Measurements from ENCODE around the gene STK32B.
"Not testable (repeated sequence)": the region's sequence is repeated elsewhere in the genome, so short reads cannot be mapped to it uniquely, and the experiment has no call there.

STK32B gene

GRCh38 chr4:5055411-5055810, 4.1 kb downstream of the STK32B start:
- no peak overlapping the region for H2AFZ ChIP-seq (ENCODE audit: insufficient read depth, low read length, poor library complexity)
- H3K18ac ChIP-seq (ENCODE audit: low read length): no peak overlapping the region
- no peaks in the 10 kb centered on the region for H3K79me2 ChIP-seq (ENCODE audit: control insufficient read depth, insufficient read depth, low read length, poor library complexity)
- H3K27me3 ChIP-seq (ENCODE audit: insufficient read depth, low read length): peaks cover 25% of the 10 kb centered on the region
- no peaks in the 10 kb centered on the region for H3K9me3 ChIP-seq (ENCODE audit: insufficient read depth, low read depth, low read length)
- no peak overlapping the region for H3K4ac ChIP-seq (ENCODE audit: low read depth, low read length)
- H4K12ac ChIP-seq (ENCODE audit: low read depth, low read length): no peak overlapping the region
- no peak overlapping the region for H3K9ac ChIP-seq (ENCODE audit: low read length)
- H4K91ac ChIP-seq (ENCODE audit: low read depth, low read length): no peak overlapping the region
- H3K36me3 ChIP-seq (ENCODE audit: control insufficient read depth in 1 of 2, insufficient read depth in 2 of 2, low read length in 2 of 2): no peaks in the 10 kb centered on the region
- no peak overlapping the region for H3K27ac ChIP-seq (ENCODE audit: low read depth, low read length)
- no peak overlapping the region for H3K4me2 ChIP-seq (ENCODE audit: low read length)
- DNase-seq: no peak
- no peak overlapping the region for H2AK5ac ChIP-seq (ENCODE audit: low read length)
- no peak overlapping the region for H3K4me3 ChIP-seq (ENCODE audit: low read depth, low read length)
- no peaks in the 10 kb centered on the region for H3K79me1 ChIP-seq (ENCODE audit: low read length)
- H3K14ac ChIP-seq (ENCODE audit: low read length): no peak overlapping the region
- H2BK120ac ChIP-seq (ENCODE audit: insufficient read depth, low read length, poor library complexity): no peak overlapping the region
- no peak overlapping the region for H3K23ac ChIP-seq (ENCODE audit: low read length)
- WGBS (ENCODE audit: extremely low coverage, insufficient coverage, insufficient read length): no CpG with 5 or more reads among the region's 5 CpGs
- no peak overlapping the region for H2BK12ac ChIP-seq (ENCODE audit: low read length)
- peaks cover 7 to 9% of the 10 kb centered on the region in 2 experiments for H3K4me1 ChIP-seq (ENCODE audit: control insufficient read depth in 1 of 2, insufficient read depth in 2 of 2, low read length in 2 of 2)
- no peak overlapping the region for H2BK5ac ChIP-seq (ENCODE audit: low read depth, low read length, poor library complexity)
- no peak overlapping the region for H4K8ac ChIP-seq (ENCODE audit: low read depth, low read length)

- H3K23ac ChIP-seq (ENCODE audit: low read length): no peak overlapping the region
- H3K27ac ChIP-seq (ENCODE audit: low read depth, low read length): no peak overlapping the region
- no peak overlapping the region for H3K4ac ChIP-seq (ENCODE audit: low read depth, low read length)
- H2AK5ac ChIP-seq (ENCODE audit: low read length): no peak overlapping the region
- H3K9ac ChIP-seq (ENCODE audit: low read length): no peak overlapping the region
- no peak overlapping the region for H3K18ac ChIP-seq (ENCODE audit: low read length)
- H2BK12ac ChIP-seq (ENCODE audit: low read length): no peak overlapping the region
- no peak overlapping the region for H3K14ac ChIP-seq (ENCODE audit: low read length)
- no peaks in the 10 kb centered on the region for H3K79me1 ChIP-seq (ENCODE audit: low read length)
- no peak overlapping the region for H4K12ac ChIP-seq (ENCODE audit: low read depth, low read length)
- DNase-seq: no peak
- no CpG with 5 or more reads among the region's 3 CpGs for WGBS (ENCODE audit: extremely low coverage, insufficient coverage, insufficient read length)
- no peaks in the 10 kb centered on the region for H3K4me1 ChIP-seq (ENCODE audit: control insufficient read depth in 1 of 2, insufficient read depth in 2 of 2, low read length in 2 of 2)
- no peak overlapping the region for H3K4me2 ChIP-seq (ENCODE audit: low read length)
- H3K36me3 ChIP-seq (ENCODE audit: control insufficient read depth in 1 of 2, insufficient read depth in 2 of 2, low read length in 2 of 2): no peaks in the 10 kb centered on the region
- no peak overlapping the region for H2BK120ac ChIP-seq (ENCODE audit: insufficient read depth, low read length, poor library complexity)
- H3K79me2 ChIP-seq (ENCODE audit: control insufficient read depth, insufficient read depth, low read length, poor library complexity): no peaks in the 10 kb centered on the region
- peaks cover 3% of the 10 kb centered on the region for H3K9me3 ChIP-seq (ENCODE audit: insufficient read depth, low read depth, low read length)
- no peak overlapping the region for H3K4me3 ChIP-seq (ENCODE audit: low read depth, low read length)
- H4K8ac ChIP-seq (ENCODE audit: low read depth, low read length): no peak overlapping the region
- no peak overlapping the region for H4K91ac ChIP-seq (ENCODE audit: low read depth, low read length)
- H2AFZ ChIP-seq (ENCODE audit: insufficient read depth, low read length, poor library complexity): no peak overlapping the region
- H2BK5ac ChIP-seq (ENCODE audit: low read depth, low read length, poor library complexity): no peak overlapping the region
- no peaks in the 10 kb centered on the region for H3K27me3 ChIP-seq (ENCODE audit: insufficient read depth, low read length)
Measured at GRCh38 chr4:5066101-5066500, 14.8 kb downstream of the STK32B start.

- H4K8ac ChIP-seq (ENCODE audit: low read depth, low read length); H4K12ac ChIP-seq (ENCODE audit: low read depth, low read length); H3K27me3 ChIP-seq (ENCODE audit: insufficient read depth, low read length); H3K9ac ChIP-seq (ENCODE audit: low read length); H2BK5ac ChIP-seq (ENCODE audit: low read depth, low read length, poor library complexity); H3K23ac ChIP-seq (ENCODE audit: low read length); H3K9me3 ChIP-seq (ENCODE audit: insufficient read depth, low read depth, low read length); H2AK5ac ChIP-seq (ENCODE audit: low read length); H3K4me3 ChIP-seq (ENCODE audit: low read depth, low read length); H3K27ac ChIP-seq (ENCODE audit: low read depth, low read length); H3K14ac ChIP-seq (ENCODE audit: low read length); H3K36me3 ChIP-seq (ENCODE audit: control insufficient read depth in 1 of 2, insufficient read depth in 2 of 2, low read length in 2 of 2); H3K79me2 ChIP-seq (ENCODE audit: control insufficient read depth, insufficient read depth, low read length, poor library complexity); H3K4me1 ChIP-seq (ENCODE audit: control insufficient read depth in 1 of 2, insufficient read depth in 2 of 2, low read length in 2 of 2); H3K4me2 ChIP-seq (ENCODE audit: low read length); H3K4ac ChIP-seq (ENCODE audit: low read depth, low read length); H2BK120ac ChIP-seq (ENCODE audit: insufficient read depth, low read length, poor library complexity); H3K18ac ChIP-seq (ENCODE audit: low read length); H2BK12ac ChIP-seq (ENCODE audit: low read length); H3K79me1 ChIP-seq (ENCODE audit: low read length); H4K91ac ChIP-seq (ENCODE audit: low read depth, low read length); H2AFZ ChIP-seq (ENCODE audit: insufficient read depth, low read length, poor library complexity); DNase-seq: not testable (repeated sequence)
- no CpG with 5 or more reads among the region's 3 CpGs for WGBS (ENCODE audit: extremely low coverage, insufficient coverage, insufficient read length)
Measured at GRCh38 chr4:5066968-5067367, 15.7 kb downstream of the STK32B start.

- no peak overlapping the region for H3K9ac ChIP-seq (ENCODE audit: low read length)
Measured at GRCh38 chr4:5067908-5068307, 16.6 kb downstream of the STK32B start.

More at GRCh38 chr4:5067908-5068307, 16.6 kb downstream of the STK32B start:
- no CpG with 5 or more reads among the region's 3 CpGs for WGBS (ENCODE audit: extremely low coverage, insufficient coverage, insufficient read length)
- no peak for DNase-seq
- Histone ChIP-seq H3K27ac (ENCODE audit: low read depth, low read length) (no peak overlapping the region), H3K4me2 (ENCODE audit: low read length) (no peak overlapping the region), H2AFZ (ENCODE audit: insufficient read depth, low read length, poor library complexity) (no peak overlapping the region), H3K36me3 (ENCODE audit: control insufficient read depth in 1 of 2, insufficient read depth in 2 of 2, low read length in 2 of 2) (no peaks in the 10 kb centered on the region), H3K27me3 (ENCODE audit: insufficient read depth, low read length) (no peaks in the 10 kb centered on the region), H3K4ac (ENCODE audit: low read depth, low read length) (no peak overlapping the region), H3K9me3 (ENCODE audit: insufficient read depth, low read depth, low read length) (peaks cover 3% of the 10 kb centered on the region), H3K4me1 (ENCODE audit: control insufficient read depth in 1 of 2, insufficient read depth in 2 of 2, low read length in 2 of 2) (no peaks in the 10 kb centered on the region), H3K79me1 (ENCODE audit: low read length) (no peaks in the 10 kb centered on the region), H3K79me2 (ENCODE audit: control insufficient read depth, insufficient read depth, low read length, poor library complexity) (no peaks in the 10 kb centered on the region), H3K18ac (ENCODE audit: low read length) (no peak overlapping the region), H3K4me3 (ENCODE audit: low read depth, low read length) (no peak overlapping the region), H2AK5ac (ENCODE audit: low read length) (no peak overlapping the region), H3K14ac (ENCODE audit: low read length) (no peak overlapping the region), H4K12ac (ENCODE audit: low read depth, low read length) (no peak overlapping the region), H2BK120ac (ENCODE audit: insufficient read depth, low read length, poor library complexity) (no peak overlapping the region), H3K23ac (ENCODE audit: low read length) (no peak overlapping the region), H4K91ac (ENCODE audit: low read depth, low read length) (no peak overlapping the region), H4K8ac (ENCODE audit: low read depth, low read length) (no peak overlapping the region), H2BK12ac (ENCODE audit: low read length) (no peak overlapping the region), H2BK5ac (ENCODE audit: low read depth, low read length, poor library complexity) (no peak overlapping the region)
